Right lung (tissue), 5 donors: ENCODE data around the gene CENPX. TPM values are rescaled to one million over a fixed set of nuclear protein-coding genes. Genes with fewer than 3 reads are reported as not detected.

Experiments
- DNase-seq, 2 donors: peaks; one replicate each; pipeline ENCODE4 v3.0.0-alpha.2; 2013
- polyA plus RNA-seq, 5 donors: library from polyadenylated mRNA; unstranded; fragments of 120-200 nt; gene quantifications; one replicate each; pipeline versions ENCODE4 v1.2.1 to v1.2.3, GENCODE V29; 2013; ENCODE audit warnings: inconsistent platforms in 1 of 5, low replicate concordance in 1 of 5; ENCODE audit not compliant: insufficient read length in 5 of 5, insufficient read depth in 1 of 5

The CENPX gene
- polyA plus RNA-seq, 5 donors, result 43.6 to 68.6 (median 50.9) TPM

DNA sequence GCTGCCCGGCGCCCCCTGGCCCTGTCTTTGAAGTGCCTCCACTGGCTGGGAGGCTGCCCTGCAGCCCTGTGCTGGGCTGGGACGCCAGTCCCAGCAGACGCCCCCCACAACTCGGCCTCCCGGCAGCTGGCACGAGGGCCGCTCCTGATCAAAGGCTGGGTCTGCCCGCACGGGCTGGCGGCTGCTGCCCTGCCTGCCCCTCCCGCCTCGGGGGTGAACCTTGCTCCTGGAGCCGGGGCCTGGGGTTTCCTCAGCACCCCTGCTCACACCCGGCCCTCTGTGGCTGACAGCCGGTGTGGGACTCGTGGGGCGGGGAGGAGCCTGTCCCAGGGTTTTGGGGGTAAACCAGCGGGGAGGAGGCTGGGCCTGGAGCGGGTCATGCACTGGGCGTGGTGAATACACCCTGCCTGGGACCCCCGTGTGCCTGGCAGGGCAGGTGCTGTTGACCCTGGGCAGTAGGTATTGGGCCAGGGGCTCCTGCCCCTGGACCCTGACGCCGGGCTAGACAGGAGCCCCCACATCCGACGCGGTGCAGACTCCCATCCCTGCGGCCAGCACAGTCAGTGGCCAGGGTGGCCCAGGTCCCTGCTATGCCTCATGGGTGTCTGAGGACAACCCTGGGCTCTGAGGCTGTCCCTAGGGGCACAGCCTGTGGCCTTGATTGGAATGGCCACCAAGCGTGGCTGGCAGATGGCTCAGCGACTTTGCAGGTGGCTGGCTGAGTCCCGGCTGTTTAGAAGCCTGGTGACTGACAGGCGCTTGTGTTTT lies 21.7 kb downstream of the CENPX start:
- DNase-seq, result no peak

DNA sequence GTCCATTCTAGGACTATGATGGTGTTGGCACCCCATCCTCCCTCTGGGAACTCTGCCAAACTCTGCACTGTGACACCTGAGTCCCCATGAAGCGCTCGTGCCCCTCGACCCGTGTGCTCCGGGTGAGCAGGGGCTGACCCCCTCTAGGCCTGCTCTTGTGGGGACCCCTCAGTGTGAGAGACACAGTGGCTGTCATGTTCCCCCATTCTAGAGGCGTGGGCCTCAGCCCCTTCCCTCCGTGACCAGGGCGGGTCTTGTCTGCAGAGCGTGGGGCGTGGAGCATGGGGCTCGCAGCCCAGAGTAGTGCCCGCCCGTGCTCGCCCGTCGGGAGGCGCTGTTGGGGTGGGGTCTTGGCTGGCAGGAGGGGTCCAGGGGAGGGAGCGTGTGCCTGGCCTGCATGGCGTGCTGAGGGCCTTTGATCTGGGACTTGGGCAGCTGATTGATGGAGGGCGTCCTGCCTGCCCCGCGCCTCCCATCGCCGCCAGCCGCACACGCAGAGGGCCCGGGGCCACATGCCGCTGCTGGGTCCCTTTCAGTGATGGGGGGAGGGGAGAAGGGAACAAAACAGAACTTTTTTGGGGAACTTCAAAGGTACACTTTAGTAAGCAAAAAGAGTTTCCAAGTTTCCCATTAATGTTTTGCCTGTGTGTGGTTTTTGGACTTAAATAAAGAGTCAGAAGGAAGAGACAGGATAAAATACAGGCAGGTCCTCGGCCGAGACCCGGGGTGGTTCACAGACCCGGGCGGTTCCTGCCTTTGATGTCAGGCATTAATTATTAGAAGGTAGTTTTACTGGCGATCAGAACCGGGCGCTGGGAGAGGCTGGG lies 22.5 kb downstream of the CENPX start:
- DNase-seq, result no peak

DNA sequence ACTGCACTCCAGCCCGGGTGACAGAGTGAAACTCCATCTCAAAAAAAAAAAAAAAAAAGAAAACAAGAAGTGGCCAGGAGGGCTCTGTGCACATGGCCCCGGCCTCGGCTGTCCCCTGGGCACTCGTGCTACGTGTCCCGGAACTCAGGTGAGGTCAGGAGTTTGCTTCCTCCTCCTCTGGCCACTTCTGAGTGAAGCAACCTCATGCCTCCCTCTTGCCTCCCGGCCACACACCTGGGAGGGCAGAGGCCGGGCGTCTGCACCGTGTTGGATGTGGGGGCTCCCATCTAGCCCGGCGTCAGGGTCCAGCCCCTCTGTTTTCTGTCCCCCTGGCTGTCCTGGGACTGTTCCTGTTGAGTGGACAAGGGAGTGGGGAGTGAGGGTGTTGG lies 23.1 kb downstream of the CENPX start:
- DNase-seq, result no peak

DNA sequence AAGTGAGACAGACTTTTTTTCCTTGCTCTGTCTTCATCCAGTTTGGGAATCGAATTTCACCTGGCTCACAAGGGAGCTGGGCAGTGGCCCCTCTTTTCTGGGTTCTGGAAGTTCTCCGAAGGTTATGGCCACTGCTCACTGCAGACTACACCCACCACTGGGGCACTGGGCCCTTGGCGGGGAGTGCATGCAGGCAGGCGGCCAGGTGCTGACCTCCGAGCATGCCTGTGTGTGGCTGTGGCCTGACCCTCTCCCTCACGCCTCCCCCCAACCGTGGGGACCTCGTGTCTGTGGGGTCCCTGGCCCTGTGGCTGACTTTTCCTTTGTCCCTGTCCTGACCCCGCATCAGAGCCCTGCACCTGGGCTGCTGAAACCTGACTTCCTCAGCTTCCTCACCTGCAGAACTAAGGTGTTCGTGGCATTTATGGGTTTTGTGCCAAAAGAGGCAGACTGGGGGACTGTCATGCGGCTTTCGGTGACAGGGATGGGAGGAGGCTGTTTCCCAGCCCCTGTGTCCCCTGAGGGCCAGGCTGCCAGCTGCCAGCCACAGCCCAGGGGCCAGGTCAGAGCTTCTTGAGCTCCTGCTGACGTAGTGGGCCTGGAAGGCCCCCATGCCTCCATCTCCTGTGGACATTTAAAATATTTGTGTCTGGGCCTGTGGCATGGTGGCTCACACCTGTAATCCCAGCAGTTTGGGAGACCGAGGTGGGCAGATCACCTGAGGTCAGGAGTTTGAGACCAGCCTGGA lies 23.8 kb downstream of the CENPX start:
- DNase-seq, result no peak

DNA sequence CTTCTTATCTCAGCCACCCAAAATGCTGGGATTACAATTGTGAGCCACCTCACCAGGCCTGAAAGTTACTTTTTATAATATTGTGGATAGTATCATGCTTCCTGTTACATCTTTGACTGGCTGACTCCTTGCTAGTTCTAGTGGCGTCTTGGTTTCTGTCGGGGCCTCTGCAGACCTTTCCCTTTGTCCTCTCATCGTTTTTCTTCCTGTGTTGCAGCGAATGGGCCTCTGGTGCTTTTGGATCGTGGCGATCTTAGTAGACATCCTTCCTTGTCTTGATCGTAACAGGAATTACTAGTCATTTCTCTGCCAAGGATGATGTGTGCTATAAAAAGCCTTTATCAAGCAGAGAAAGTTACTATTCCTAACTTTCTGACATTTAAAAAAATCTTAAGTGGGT lies 24.5 kb downstream of the CENPX start:
- no peak for DNase-seq

DNA sequence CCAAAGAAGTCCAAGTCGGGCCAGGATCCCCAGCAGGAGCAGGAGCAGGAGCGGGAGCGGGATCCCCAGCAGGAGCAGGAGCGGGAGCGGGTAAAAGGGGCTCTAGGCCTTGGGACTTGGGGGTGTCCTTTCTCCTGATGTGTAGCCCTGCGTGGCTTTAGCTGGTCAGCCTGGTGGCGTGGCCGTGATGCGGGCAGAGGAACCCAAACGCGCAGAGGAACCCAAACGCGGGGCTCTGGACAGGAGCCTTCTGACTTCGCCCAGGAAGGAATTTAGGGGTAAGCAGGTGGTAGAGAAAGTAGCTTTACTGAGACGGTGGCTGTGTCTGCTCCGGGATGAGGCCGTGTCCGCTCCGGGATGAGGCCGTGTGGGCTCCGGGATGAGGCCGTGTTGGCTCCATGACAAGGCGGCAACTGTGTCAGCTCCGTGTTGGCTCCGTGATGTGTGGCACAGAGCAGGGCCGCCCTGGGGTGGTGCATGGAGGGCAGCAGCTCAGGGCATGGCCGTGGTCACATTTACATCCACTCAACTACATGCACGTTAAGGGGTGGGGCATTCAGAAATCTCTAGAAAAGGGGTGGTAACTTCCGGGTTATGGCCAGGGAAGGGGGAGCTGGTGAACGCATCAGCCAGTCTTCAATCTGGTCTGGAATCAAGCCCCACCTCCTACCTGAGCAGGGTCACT lies 25.8 kb downstream of the CENPX start:
- DNase-seq, result no peak

DNA sequence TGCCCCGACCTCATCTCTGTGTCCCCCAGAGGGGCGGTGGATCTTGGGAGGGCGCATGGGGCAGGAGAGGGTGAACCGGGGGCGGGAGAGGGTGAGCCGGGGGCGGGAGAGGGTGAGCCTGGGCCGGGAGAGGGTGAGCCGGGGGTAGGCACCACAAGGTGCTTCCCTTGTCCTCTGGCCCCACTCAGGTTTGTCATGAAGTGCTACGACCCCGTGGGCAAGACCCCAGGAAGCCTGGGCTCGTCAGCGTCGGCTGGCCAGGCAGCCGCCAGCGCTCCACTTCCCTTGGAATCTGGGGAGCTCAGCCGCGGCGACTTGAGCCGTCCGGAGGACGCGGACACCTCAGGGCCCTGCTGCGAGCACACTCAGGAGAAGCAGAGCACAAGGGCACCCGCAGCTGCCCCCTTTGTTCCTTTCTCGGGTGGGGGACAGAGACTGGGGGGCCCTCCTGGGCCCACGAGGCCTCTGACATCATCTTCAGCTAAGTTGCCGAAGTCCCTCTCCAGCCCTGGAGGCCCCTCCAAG lies 26.4 kb downstream of the CENPX start:
- DNase-seq, result no peak

DNA sequence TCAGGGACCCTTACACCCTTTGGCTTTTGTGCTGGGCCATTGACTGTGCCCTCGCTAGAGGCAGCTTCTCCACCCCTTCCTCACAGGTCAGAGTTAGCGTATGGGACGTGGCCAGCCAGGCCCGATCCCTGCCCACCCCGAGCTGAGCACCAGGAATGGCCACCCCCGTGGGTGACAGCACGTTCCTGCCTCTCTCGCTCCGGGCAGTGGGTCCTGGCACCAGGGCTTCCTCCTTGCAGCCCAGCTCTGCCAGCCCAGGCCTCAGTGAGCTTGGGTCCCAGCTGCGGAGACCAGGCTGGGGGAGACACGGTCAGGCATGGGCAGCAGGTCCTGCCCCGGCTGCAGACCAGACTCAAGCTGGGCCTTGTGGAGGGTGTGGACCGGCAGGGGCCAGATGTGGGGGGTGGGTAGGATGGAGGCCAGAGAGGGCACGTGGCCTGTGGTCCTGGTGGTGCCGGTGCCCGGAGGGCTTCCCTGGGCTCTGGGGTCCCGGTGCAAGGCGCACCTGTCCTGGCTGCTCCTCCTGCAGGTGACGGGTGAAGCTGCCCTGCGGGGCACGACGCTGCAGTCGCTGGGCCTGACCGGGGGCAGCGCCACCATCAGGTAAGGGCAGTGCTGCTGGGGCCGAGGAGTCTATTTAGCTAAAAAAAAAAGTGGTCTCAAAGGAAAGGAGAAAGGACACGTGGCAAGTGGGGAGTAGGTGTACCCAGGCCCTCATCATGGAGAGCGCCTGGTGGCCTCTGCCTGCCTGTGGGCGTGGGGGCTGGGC lies 27.0 kb downstream of the CENPX start:
- DNase-seq, result no peak

DNA sequence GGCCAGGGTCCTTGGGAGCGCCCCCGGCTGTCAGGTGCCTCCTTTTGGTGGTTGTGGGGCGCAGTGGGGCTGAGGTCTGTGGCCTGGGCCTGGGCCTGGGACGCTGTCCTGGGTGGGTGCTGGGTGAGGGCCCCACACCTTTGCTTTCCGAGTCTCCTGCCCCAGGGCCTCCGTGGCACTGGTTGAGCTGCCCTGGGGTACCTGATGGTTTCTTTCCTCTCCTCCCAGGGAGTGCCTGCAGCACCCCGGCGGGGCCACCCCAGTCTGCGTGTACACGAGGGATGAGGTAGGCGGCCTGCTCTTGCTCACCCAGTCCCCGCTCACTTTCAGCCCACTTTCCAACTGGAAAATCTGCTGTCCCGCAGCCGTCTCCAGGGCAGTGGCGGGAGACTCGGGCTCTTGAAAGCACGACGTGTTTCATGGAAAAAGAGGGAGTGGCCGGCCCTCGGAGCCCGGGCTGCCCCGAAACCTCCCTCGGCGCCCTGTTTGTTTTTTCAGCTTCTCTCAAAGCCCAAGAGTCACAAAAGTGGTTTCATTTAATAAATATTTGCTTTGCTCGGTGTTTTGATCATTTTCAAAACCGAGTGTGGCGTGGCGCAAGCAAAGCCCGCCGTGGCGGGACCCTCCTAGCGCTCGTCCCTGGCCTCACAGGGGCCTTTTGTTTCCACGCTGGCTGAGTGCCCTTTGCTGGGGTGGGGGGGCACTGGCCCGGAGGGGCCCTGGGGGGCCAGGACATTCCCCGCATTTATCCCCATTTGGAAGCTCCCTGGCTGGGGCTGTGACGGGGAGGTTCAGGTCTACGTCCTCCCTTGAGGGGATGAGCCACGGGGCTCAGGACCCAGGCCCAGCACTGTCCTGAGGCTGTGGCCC lies 27.9 kb downstream of the CENPX start:
- DNase-seq, result peak in 1 of 2 donors; percentile 54

DNA sequence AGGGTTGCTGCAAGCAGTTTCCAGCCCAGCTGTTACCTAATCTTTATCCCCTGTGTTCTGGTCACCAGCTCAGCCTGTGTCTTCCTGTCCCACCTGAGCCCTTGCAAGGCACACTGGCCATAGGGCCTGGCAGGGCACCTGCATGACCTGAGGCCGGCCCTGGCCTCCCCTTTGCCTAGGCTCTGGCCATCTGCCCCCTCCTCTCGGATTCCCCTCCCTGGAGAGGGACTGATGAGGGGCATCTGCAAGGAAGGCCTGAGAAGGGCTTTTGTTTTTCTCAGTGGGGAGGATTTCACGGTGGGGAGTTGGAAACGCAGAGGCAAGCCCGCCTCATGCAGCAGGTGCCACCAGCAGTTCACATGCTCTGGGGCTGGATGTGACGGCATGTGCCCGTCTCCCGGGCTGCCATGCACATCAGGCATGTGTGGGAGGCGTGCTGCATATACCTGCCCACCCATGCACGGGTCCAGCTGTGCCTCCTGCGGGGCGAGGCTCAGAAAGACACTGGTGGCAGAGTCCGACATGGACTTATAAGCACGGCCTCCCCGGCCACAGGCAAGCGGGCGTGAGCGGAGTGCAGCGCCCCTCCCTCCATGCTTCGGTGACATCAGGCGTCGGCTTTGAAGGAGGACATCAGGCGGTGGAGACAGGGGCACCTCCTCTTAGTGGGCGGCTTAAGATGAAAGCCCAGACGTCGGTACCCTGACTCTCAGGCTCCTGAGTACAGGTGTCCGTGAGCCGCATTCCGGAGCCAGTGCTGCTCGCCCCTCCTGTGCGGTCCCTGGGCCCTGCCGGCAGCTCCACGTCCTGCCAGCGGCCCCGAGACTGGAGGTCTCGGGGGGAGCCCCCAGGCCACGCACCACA lies 28.7 kb downstream of the CENPX start:
- DNase-seq, result no peak

DNA sequence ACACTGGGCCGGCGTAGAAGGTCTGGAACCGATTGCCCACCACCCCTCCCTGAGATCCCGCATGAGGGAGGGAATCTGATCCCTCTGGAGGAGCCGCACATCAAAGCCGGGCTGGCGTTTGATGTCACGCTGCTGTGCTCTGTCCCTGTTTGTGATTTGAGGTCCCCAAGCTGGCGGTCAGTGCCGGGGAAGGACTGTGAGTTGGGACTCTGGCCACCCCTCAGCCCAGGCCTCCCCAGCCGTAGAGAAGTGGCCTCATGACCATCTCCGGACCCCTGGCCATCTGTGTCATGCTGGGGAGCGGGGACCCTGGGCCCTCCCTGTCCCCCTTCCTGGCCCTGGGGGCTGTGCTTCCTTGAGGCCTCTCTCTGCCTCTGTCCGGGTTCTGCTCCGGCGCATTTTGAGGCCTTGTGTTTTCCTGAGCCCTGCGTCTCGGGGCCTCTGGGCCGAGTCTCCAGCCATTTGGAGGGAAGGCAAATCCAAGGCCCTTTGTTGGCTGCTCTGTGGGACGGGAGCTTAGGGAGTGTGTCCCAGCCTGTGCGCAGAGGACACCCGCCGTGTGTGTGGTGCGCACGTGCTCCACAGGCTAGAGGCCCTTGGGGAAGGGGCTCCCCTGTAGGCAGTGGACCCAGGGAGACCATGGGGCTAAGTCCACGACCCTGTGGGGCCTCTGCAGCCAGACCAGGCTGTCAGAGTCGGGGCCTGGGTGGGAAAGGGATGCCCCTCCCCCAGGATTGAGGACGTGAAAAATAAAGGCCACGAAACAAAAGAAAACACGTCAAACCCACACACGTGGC lies 30.2 kb downstream of the CENPX start:
- no peak for DNase-seq

DNA sequence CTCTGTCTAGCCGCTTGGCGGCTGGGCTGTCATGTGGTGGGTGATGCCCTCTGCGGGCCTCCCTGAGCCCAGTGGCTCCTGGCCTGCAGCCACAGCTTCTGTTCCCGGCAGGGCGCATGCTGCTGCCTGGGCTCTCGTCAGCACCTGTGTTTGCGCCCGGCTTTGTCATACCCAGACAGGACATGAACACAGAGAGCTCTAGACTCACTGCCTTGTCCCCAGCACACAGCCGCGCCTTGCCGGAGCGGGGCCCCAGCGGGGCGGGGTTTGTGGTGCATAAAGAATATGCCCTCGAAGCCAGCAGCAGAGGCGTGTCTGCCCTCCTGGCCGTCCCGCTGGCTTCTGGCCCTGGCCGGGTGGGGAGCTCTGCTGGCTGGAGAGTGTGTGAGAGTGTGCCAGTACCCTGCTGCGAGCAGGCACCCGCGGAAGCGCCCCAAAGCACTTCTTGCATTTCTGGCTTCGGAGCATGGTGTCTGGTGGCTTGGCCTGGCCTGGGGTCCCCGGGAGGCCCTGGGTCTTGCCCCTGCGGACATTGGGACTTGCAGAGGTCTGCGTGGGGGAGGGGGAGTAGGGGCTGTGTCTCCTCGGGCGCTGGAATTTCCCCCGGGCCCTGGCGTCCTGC lies 30.9 kb downstream of the CENPX start:
- peak in 1 of 2 donors; percentile 71 for DNase-seq

DNA sequence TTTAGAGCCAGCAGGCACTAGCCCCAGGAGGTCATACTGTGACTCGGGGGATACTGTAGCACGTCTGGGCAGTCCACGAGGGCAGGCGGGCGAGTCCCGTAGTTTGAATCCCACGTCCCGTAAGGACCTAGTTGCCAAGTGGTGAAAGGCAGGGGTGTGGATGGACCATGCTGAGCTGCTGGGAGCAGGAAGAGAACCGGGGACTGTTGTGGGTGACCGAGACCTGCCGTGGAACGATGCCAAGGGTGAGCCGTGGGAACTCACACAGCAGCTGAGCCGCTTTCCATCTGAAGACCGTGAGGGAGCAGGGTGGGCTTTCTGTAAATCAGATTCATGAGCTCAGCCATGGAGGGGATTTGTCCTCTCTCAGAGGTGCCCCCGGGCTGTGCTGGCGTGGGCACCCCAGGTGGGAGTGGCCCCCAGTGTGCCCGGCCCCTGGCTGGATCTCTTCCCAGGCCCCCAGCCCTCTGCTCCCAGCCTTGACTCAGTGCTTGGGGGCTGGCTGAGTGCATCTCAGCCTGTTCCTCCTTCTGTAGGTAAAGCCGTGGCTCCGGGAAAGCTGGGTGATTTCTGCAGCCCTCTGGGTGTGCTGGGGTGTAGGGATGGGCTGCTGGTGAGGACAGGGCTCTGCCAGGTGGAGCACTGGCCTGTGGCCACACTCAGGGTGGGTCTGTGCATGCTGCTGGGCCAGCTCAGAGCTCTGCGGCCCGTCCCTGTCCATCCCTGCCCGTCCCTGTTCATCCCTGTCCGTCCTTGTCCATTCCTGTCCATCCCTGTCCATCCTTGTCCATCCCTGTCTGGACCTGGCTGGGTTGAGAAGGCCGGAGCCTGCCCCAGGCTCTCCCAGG lies 31.6 kb downstream of the CENPX start:
- no peak for DNase-seq

DNA sequence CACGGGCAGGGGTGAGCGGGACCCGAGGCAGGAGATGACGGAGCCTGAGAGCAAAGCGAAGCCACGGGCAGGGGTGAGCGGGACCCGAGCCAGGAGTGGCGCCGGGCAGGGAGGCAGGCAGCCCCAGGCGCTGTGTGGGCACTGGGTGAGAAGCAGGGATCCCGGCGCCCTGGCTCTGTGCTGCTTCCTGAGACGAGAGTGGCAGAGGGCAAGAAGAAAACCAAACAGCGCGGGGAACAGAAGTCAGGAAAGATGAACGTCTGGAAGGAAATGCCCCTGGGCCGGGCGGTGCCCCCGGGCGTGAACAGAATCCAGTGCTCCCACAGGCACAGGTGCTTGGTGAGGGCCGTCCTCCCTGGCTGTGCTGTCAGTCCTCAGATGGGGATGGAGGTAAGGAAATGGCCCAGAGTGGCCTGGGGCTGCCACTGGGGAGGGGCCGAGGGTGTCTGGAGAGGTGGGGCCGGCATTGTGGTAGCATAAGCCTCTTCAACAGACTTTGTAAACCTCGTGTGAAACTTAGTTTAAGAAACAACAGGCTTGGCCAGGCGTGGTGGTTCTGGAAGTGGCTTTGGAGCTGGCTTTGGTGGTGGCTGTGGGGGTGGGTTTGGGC lies 35.4 kb downstream of the CENPX start:
- DNase-seq, result no peak

DNA sequence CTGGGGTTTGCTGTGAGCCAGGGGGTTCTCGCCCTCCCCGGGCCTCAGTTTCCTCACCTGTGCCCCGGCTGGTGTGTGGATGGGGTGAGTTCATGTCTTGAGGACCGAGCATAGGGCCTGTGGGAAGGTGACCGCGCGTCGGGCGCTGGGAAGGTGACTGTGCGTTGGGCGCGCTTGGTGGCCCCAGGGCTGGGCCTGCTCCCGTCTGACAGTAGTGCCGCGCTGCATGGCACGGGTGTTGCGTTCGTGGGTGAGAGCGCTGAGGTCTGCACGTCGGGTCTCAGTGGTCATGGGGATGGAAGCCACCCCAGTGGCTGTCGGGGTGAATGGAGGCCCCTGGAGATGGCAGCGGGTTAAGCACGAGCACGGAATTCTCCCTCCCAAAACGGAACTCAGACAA lies 36.1 kb downstream of the CENPX start:
- no peak for DNase-seq
